Brain pericyte (primary cell): ENCODE measurements around the gene OGT.
"Not testable (repeated sequence)": the region's sequence is repeated elsewhere in the genome, so short reads cannot be mapped to it uniquely, and the experiment has no call there.

Source experiments
- DNase-seq: peaks from one replicate; pipeline ENCODE4 v3.0.0-alpha.2; 2012; ENCODE audit warnings: low read depth, low spot score

The OGT gene

GRCh38 chrX:71532753-71533425 is at the start of gene OGT:
TSS of gene OGT (plus strand) at chrX:71533104. CDS start at chrX:71533300, 196 bp downstream.
- peak; percentile 87 for DNase-seq

GRCh38 chrX:71487814-71488213 is 45.1 kb upstream of the OGT start:
- DNase-seq = no peak

GRCh38 chrX:71489540-71489939 is 43.4 kb upstream of the OGT start:
- no peak for DNase-seq

- DNase-seq = no peak
These were observed 40.5 kb upstream of the OGT start for GRCh38 chrX:71492231-71493065.

- no peak for DNase-seq
These were observed 39.7 kb upstream of the OGT start for GRCh38 chrX:71493111-71493613.

- not testable (repeated sequence) for DNase-seq
These were observed 36.9 kb upstream of the OGT start for GRCh38 chrX:71495979-71496378.

GRCh38 chrX:71496476-71496875 is 36.4 kb upstream of the OGT start:
- no peak for DNase-seq

- DNase-seq = not testable (repeated sequence)
These were observed 30.8 kb upstream of the OGT start for GRCh38 chrX:71502080-71502479.

- DNase-seq = no peak
These were observed 28.6 kb upstream of the OGT start for GRCh38 chrX:71504346-71504745.

GRCh38 chrX:71509289-71509688 is 23.6 kb upstream of the OGT start:
- no peak for DNase-seq

- DNase-seq = no peak
These were observed 22.7 kb upstream of the OGT start for GRCh38 chrX:71510161-71510560.

- DNase-seq = not testable (repeated sequence)
These were observed 19.2 kb upstream of the OGT start for GRCh38 chrX:71513731-71514130.

- DNase-seq = no peak
These were observed 18.4 kb upstream of the OGT start for GRCh38 chrX:71514367-71515037.

GRCh38 chrX:71515038-71515396 is 17.9 kb upstream of the OGT start:
- DNase-seq = no peak

GRCh38 chrX:71525316-71525715 is 7.6 kb upstream of the OGT start:
- no peak for DNase-seq

GRCh38 chrX:71532078-71532752 is 689 bp upstream of the OGT start:
- DNase-seq = no peak

- no peak for DNase-seq
These were observed 579 bp downstream of the OGT start for GRCh38 chrX:71533516-71533850.

GRCh38 chrX:71533851-71534561 is 1.1 kb downstream of the OGT start:
- no peak for DNase-seq

- DNase-seq = no peak
These were observed 2.1 kb downstream of the OGT start for GRCh38 chrX:71534773-71535544.

- no peak for DNase-seq
These were observed 3.4 kb downstream of the OGT start for GRCh38 chrX:71536285-71536684.

GRCh38 chrX:71537743-71538142 is 4.8 kb downstream of the OGT start:
- no peak for DNase-seq
